HepG2 (cell line): ENCODE measurements around the gene RMI2. TPM values are rescaled to one million over a fixed set of nuclear protein-coding genes. Genes with fewer than 3 reads are reported as not detected.

Experiments
- KDM5B ChIP-seq: sonication (generic); formaldehyde crosslinking; IDR thresholded peaks from 2 replicates; pipeline ENCODE4 v1.4.0; 2020; ENCODE audit warnings: missing genetic modification reagents, mild to moderate bottlenecking, borderline replicate concordance
- KLF9 ChIP-seq: IDR thresholded peaks from 2 replicates; pipeline ENCODE4 v1.6.1; 2016; ENCODE audit warnings: low read depth
- MTF1 ChIP-seq: sonication (generic); formaldehyde crosslinking; IDR thresholded peaks from 2 replicates; pipeline ENCODE4 v1.5.0; 2020; ENCODE audit warnings: missing genetic modification reagents
- SAP130 ChIP-seq: IDR thresholded peaks from 2 replicates; pipeline ENCODE4 v1.6.1; 2016; ENCODE audit warnings: low read depth
- TCF7 ChIP-seq: sonication (generic); IDR thresholded peaks from 2 replicates; pipeline ENCODE4 v1.6.1; 2016; ENCODE audit warnings: antibody characterized with exemption, low read depth
- U2AF1 ChIP-seq: fragments of 200-400 bp; formaldehyde crosslinking; optimal IDR thresholded peaks from 2 replicates; pipeline ENCODE3; 2017; ENCODE audit warnings: mild to moderate bottlenecking, low read depth, low read length
- ZMYM3 ChIP-seq: sonication (generic); formaldehyde crosslinking; IDR thresholded peaks from 2 replicates; pipeline ENCODE4 v1.5.1; 2020; ENCODE audit warnings: mild to moderate bottlenecking, missing genetic modification reagents
- ZNF317 ChIP-seq: sonication (generic); formaldehyde crosslinking; IDR thresholded peaks from 2 replicates; pipeline ENCODE4 v1.5.0; 2020; ENCODE audit warnings: mild to moderate bottlenecking, missing genetic modification reagents
- ZNF441 ChIP-seq: sonication (generic); formaldehyde crosslinking; IDR thresholded peaks from 2 replicates; pipeline ENCODE4 v1.7.0; 2021; ENCODE audit warnings: missing genetic modification reagents, borderline replicate concordance
- ZNF660 ChIP-seq: sonication (generic); formaldehyde crosslinking; IDR thresholded peaks from 2 replicates; pipeline ENCODE4 v1.5.1; 2020; ENCODE audit warnings: mild to moderate bottlenecking, low read depth, missing genetic modification reagents, borderline replicate concordance
- polyA plus RNA-seq, 8 experiments: library from polyadenylated mRNA; depleted of rRNA in 3 of 8; stranded (reverse) in 7 of 8; unstranded in 1 of 8; fragments of >200 nt; fragmentation: Illumina TruSeq in 4 of 8; extraction: Trizol in 4 of 8; gene quantifications; 2 replicates each; pipeline versions ENCODE4 v1.2.1 to v1.2.3, GENCODE V29; 2011 to 2016; ENCODE audit warnings: low read depth in 4 of 8, missing spikeins in 1 of 8, mixed read lengths in 1 of 8; ENCODE audit not compliant: insufficient read depth in 1 of 8
- total RNA-seq, 5 experiments: library from RNA; depleted of rRNA; stranded (reverse); fragments of >200 nt; fragmentation: Illumina TruSeq; extraction: Trizol; gene quantifications; 2 replicates each; pipeline ENCODE4 v1.2.3, GENCODE V29; 2016; ENCODE audit warnings: low read depth in 1 of 5
- TF ChIP-seq, protein P1 (sequence below): sonication (generic); formaldehyde crosslinking; IDR thresholded peaks from 2 replicates; pipeline ENCODE4 v1.4.0; 2020; ENCODE audit warnings: missing genetic modification reagents, mild to moderate bottlenecking, borderline replicate concordance
- TF ChIP-seq, protein P2 (sequence below), 2 experiments: sonication (generic) in 1 of 2; formaldehyde crosslinking in 1 of 2; IDR thresholded peaks; 2 replicates each; pipeline versions ENCODE4 v1.4.0 to v1.6.1; 2016 to 2020; ENCODE audit warnings: borderline replicate concordance in 1 of 2, low read depth in 1 of 2, mild to moderate bottlenecking in 1 of 2, missing genetic modification reagents in 1 of 2
- TF ChIP-seq, protein P3 (sequence below): sonication (generic); formaldehyde crosslinking; IDR thresholded peaks from 2 replicates; pipeline ENCODE4 v1.8.1; 2023; ENCODE audit warnings: missing genetic modification reagents, mild to moderate bottlenecking, borderline replicate concordance
- TF ChIP-seq, protein P4 (sequence below): IDR thresholded peaks from 2 replicates; pipeline ENCODE4 v1.6.1; 2016; ENCODE audit warnings: mild to moderate bottlenecking, missing biosample characterization, missing genetic modification reagents

Gene RMI2
- total and polyA plus RNA-seq, 2 of the 13 experiments (the other 11 are each of a cell fraction or from before 2014, with no cell fraction given): 24.5 to 55.7 TPM

DNA sequence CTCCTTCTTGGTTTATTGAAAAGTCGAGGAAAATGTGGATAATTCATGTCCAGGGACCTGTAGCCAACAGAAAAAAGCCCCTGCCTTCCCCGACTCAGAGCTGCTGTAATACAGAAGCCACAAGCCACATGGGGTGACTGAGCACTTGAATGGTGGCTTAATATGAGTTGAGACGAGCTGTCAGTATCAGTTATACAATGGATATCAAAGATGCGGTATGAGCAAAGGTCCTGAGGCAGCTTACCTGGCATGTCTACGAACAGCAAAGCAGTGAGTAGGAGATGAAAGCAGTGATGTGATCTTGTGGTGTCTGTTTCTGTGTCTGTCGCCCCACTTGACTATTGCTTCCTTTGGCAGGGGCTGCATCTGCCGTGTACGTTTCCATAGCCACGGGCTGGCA is 12.2 kb upstream of the RMI2 start (continued):
- TF ChIP-seq, protein P1, sequence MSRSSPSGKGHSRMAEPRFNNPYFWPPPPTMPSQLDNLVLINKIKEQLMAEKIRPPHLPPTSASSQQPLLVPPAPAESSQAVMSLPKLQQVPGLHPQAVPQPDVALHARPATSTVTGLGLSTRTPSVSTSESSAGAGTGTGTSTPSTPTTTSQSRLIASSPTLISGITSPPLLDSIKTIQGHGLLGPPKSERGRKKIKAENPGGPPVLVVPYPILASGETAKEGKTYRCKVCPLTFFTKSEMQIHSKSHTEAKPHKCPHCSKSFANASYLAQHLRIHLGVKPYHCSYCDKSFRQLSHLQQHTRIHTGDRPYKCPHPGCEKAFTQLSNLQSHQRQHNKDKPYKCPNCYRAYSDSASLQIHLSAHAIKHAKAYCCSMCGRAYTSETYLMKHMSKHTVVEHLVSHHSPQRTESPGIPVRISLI (CRISPR knock-in tag): no peak
- TF ChIP-seq ZMYM3 (CRISPR knock-in tag): peak; percentile 83
- TF ChIP-seq, protein P2, sequence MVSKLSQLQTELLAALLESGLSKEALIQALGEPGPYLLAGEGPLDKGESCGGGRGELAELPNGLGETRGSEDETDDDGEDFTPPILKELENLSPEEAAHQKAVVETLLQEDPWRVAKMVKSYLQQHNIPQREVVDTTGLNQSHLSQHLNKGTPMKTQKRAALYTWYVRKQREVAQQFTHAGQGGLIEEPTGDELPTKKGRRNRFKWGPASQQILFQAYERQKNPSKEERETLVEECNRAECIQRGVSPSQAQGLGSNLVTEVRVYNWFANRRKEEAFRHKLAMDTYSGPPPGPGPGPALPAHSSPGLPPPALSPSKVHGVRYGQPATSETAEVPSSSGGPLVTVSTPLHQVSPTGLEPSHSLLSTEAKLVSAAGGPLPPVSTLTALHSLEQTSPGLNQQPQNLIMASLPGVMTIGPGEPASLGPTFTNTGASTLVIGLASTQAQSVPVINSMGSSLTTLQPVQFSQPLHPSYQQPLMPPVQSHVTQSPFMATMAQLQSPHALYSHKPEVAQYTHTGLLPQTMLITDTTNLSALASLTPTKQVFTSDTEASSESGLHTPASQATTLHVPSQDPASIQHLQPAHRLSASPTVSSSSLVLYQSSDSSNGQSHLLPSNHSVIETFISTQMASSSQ (IDR thresholded peaks at IDR 0.05; ENCODE audit: low read depth): no peak
- TF ChIP-seq, protein P2 (CRISPR knock-in tag; IDR thresholded peaks at IDR 0.05; ENCODE audit: borderline replicate concordance): no peak
- TF ChIP-seq ZNF441 (CRISPR knock-in tag): no peak
- no peak for TF ChIP-seq ZNF317 (CRISPR knock-in tag)
- TF ChIP-seq KLF9 (CRISPR knock-in tag): no peak
- TF ChIP-seq, protein P3, sequence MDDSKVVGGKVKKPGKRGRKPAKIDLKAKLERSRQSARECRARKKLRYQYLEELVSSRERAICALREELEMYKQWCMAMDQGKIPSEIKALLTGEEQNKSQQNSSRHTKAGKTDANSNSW (CRISPR knock-in tag): no peak
- TF ChIP-seq SAP130 (CRISPR knock-in tag): no peak
- TF ChIP-seq KDM5B (CRISPR knock-in tag): no peak
- TF ChIP-seq TCF7: no peak
- no peak for TF ChIP-seq MTF1 (CRISPR knock-in tag)
- TF ChIP-seq, protein P4, sequence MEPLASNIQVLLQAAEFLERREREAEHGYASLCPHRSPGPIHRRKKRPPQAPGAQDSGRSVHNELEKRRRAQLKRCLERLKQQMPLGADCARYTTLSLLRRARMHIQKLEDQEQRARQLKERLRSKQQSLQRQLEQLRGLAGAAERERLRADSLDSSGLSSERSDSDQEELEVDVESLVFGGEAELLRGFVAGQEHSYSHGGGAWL (CRISPR knock-in tag): no peak
- TF ChIP-seq ZNF660 (CRISPR knock-in tag): no peak
- no peak for TF ChIP-seq U2AF1
